Activated naive CD4-positive, alpha-beta T cell treated with anti-CD3 and anti-CD28 coated beads, Interleukin-2, amount 10 ng/mL, durations not matched to agents 7 days and 5 days (primary cell): ENCODE data around the gene SLC34A1.
A peak's percentile ranks its signal among the peaks of the same experiment; 100 is the strongest.

Experiments
- CTCF ChIA-PET: fragments of 350-600 bp; sonication (Branson Sonifier 250); formaldehyde crosslinking; loops from one replicate; lab custom pipeline; 2021; ENCODE audit warnings: antibody characterized with exemption; lab: Charles Lee
- DNase-seq: peaks from one replicate; pipeline ENCODE4 v3.0.0-alpha.2; 2020
- H3K27ac Mint-ChIP-seq: one replicate; pipeline ENCODE4 v1.8.0; 2021; ENCODE audit warnings: mild to moderate bottlenecking, moderate library complexity, mixed read lengths
- H3K27me3 Mint-ChIP-seq: one replicate; pipeline ENCODE4 v1.8.0; 2021; ENCODE audit warnings: mild to moderate bottlenecking, mixed read lengths
- H3K36me3 Mint-ChIP-seq: one replicate; pipeline ENCODE4 v1.8.0; 2021; ENCODE audit warnings: mixed read lengths
- H3K4me1 Mint-ChIP-seq: one replicate; pipeline ENCODE4 v1.8.0; 2021; ENCODE audit warnings: mixed read lengths
- H3K4me3 Mint-ChIP-seq: one replicate; pipeline ENCODE4 v1.8.0; 2021; ENCODE audit warnings: mild to moderate bottlenecking, moderate library complexity, mixed read lengths
- H3K9me3 Mint-ChIP-seq: one replicate; pipeline ENCODE4 v1.8.0; 2021; ENCODE audit warnings: mixed read lengths

SLC34A1 gene

GRCh38 chr5:177442066-177442826, 58.0 kb downstream of the SLC34A1 start:
- Mint-ChIP-seq H3K36me3 (peaks cover 50% of the 10 kb centered on the region), H3K4me3 (no peak overlapping the region), H3K4me1 (peaks cover 73% of the 10 kb centered on the region), H3K9me3 (no peaks in the 10 kb centered on the region), H3K27ac (no peak overlapping the region), H3K27me3 (peaks cover 4% of the 10 kb centered on the region)
- CTCF ChIA-PET, result interaction anchor here (1.0 to 4.7 kb wide), 3 partner anchors 13 to 53 kb away, joined by 3 to 30 read pairs (median 6); no protein-coding TSS in a partner anchor
- no peak for DNase-seq

DNA sequence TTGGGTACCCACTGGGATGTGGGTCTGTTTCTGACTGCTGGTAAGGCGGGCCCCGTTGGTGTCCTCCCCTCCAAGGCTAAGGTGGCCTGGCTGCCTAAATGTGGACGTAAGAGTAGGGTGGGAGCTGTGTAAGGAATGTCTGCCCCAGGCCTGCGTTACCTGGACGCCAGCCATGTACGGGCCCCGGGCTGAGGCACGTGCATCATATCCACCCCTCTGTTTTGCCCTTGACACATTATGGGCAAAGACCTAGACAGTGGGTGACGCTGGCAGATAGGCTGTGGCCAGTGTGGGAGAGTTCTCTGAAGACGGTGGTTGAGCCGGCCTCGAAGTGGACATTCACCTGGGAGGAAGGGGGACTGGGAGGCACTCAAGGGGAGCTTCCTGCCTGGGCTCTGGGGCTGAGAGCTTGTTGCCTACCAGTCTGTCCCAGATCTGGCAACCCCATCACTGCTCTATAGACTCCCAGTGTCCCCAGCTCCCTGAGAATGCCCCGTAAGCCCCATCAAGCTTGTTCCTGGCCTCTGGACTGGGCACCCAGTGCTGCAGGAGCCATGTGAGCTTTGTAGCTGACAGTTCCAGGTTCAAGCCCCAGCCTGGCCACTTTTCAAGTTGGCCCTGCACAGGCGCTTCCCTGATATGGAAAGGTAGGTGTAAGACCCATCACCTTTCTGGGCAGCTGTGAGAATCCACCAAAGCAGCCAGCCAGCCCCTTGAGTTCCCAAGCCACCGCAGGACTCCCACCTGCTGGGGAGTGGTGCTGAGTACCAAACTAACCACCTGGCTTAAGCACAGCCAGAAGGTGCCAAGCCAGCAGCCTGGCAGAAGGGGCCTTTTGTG, 59.1 kb downstream of the SLC34A1 start:
- H3K27me3 Mint-ChIP-seq, result peaks cover 14% of the 10 kb centered on the region
- H3K4me3 Mint-ChIP-seq, result no peak overlapping the region
- DNase-seq, result no peak
- H3K9me3 Mint-ChIP-seq, result no peaks in the 10 kb centered on the region
- H3K4me1 Mint-ChIP-seq, result peaks cover 72% of the 10 kb centered on the region
- peaks cover 38% of the 10 kb centered on the region for H3K36me3 Mint-ChIP-seq
- peak overlapping the region; percentile 62 for H3K27ac Mint-ChIP-seq
- CTCF ChIA-PET, result interaction anchor here (1.9 to 8.3 kb wide), 5 partner anchors 12 to 54 kb away, joined by 5 to 104 read pairs (median 30); partner anchors contain the start of genes GRK6 and PFN3

DNA sequence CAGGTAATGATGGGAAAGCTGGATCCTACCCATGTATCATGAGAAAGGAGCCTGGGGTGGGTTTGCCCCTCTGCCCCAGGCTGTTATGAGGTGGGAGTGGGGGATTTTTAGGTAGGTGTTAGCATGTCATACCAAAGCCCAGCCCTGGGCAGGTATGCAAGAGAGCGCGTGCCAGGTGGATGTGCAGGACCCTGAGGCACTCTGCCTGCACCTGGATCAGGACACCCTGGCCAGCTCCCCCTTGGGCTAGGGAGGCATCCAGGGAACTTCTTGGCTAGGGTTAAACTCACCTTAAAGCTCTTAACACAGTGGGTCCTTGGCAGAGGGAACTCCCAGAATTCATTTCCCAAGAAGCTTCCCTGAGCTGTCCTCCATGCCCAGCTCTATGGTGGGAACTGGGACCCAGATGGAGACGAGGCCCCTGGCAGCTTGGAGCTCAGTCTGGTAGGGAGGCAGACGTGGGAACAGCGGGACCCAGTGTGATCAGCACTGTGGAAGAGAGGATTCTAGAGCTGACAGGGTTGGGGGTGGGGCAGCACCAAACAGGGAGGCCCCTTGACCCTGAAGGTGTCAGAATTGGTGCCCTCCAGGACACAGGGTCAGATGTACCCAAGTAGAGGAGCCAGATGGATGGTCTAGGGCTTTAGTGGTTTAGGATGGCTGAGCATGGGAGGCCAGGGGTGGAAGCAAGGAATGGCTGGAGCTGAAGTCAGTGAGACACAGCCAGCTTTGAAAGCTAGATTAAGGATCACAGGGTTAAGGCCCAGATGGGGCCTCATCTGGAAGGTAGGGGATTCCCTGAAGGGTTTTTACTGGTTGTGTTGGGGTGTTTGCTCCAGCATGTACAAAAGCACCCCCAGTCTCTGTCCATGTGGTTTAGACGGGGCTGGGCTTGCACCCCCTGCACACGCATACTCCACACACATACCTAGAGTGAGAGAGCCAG, 60.1 kb downstream of the SLC34A1 start:
- CTCF ChIA-PET, result interaction anchor here (1.0 to 8.3 kb wide), 6 partner anchors 11 to 55 kb away, joined by 4 to 104 read pairs (median 24); partner anchors contain the start of genes GRK6 and PFN3
- no peaks in the 10 kb centered on the region for H3K9me3 Mint-ChIP-seq
- H3K27ac Mint-ChIP-seq, result peak overlapping the region; percentile 88
- peaks cover 32% of the 10 kb centered on the region for H3K36me3 Mint-ChIP-seq
- H3K4me1 Mint-ChIP-seq, result peaks cover 69% of the 10 kb centered on the region
- H3K4me3 Mint-ChIP-seq, result peak overlapping the region; percentile 64
- H3K27me3 Mint-ChIP-seq, result peaks cover 24% of the 10 kb centered on the region
- DNase-seq, result no peak

- Mint-ChIP-seq H3K27ac (peak overlapping the region; percentile 88), H3K4me1 (peaks cover 60% of the 10 kb centered on the region), H3K27me3 (peaks cover 33% of the 10 kb centered on the region), H3K9me3 (no peaks in the 10 kb centered on the region), H3K36me3 (peaks cover 24% of the 10 kb centered on the region), H3K4me3 (peak overlapping the region; percentile 64)
- DNase-seq, result no peak
- CTCF ChIA-PET, result interaction anchor here (0.6 to 8.3 kb wide), 10 partner anchors 11 to 56 kb away, joined by 3 to 104 read pairs (median 6); partner anchors contain the start of genes GRK6 and PFN3
Observed at GRCh38 chr5:177445052-177445916, 61.0 kb downstream of the SLC34A1 start.

GRCh38 chr5:177445917-177446199, 61.6 kb downstream of the SLC34A1 start:
- H3K36me3 Mint-ChIP-seq, result peaks cover 21% of the 10 kb centered on the region

GRCh38 chr5:177446200-177447065, 62.2 kb downstream of the SLC34A1 start, which contains the start of gene PRR7:
Gene PRR7, plus strand, starts transcription at chr5:177446814. Its CDS starts 8,254 bp downstream, at chr5:177455068.
- peak within 1 kb of the TSS; percentile 64 for H3K4me3 Mint-ChIP-seq
- H3K27me3 Mint-ChIP-seq, result peaks cover 41% of the 10 kb centered on the region
- H3K27ac Mint-ChIP-seq, result peak within 1 kb of the TSS; percentile 88
- CTCF ChIA-PET, result interaction anchor here (1.1 to 8.3 kb wide), 6 partner anchors 9 to 57 kb away, joined by 7 to 104 read pairs (median 24); partner anchors contain the start of gene PFN3
- H3K36me3 Mint-ChIP-seq, result peaks cover 18% of the 10 kb centered on the region
- H3K4me1 Mint-ChIP-seq, result peaks cover 55% of the 10 kb centered on the region
- H3K9me3 Mint-ChIP-seq, result no peaks in the 10 kb centered on the region
- DNase-seq, result peak; percentile 77

More at GRCh38 chr5:177445917-177446199, 61.6 kb downstream of the SLC34A1 start:
- no peak for DNase-seq
- Mint-ChIP-seq H3K27ac (peak overlapping the region; percentile 88), H3K9me3 (no peaks in the 10 kb centered on the region), H3K27me3 (peaks cover 39% of the 10 kb centered on the region), H3K4me1 (peaks cover 57% of the 10 kb centered on the region), H3K4me3 (peak overlapping the region; percentile 64)
- CTCF ChIA-PET, result interaction anchor here (0.7 to 8.3 kb wide), 8 partner anchors 10 to 56 kb away, joined by 3 to 104 read pairs (median 12); partner anchors contain the start of genes GRK6 and PFN3

DNA sequence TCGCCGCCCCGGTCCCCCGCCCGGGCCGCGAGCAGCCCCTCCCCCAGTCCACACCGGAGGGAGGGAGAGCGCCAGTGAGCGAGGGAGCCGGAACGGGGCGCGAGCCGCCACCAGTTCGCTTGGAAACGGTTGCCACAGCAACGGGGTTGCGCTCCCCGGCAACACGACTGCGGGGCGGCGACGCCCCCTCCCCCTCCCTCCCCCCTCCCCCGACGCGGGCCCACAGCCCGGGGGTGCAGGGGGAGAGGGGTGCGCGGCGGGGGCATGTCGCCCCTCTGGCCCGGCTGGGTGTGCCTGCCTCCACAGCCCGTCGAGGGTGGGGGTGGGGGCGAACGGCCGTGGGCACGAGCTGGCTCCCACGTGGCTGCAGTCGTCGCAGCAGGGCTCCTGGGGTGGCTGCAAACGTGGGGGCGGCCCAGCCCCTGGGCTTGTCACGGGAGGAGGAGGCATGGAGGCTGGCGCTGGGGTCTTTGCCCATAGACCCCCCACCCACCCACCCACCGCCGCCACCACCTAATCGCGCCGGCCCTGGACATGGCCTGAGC, 62.9 kb downstream of the SLC34A1 start:
- Mint-ChIP-seq H3K4me1 (peaks cover 54% of the 10 kb centered on the region), H3K36me3 (peaks cover 12% of the 10 kb centered on the region), H3K4me3 (peak overlapping the region; percentile 43), H3K27me3 (peaks cover 46% of the 10 kb centered on the region), H3K9me3 (no peaks in the 10 kb centered on the region), H3K27ac (no peak overlapping the region)
- CTCF ChIA-PET, result interaction anchor here (0.7 to 8.3 kb wide), 7 partner anchors 9 to 57 kb away, joined by 3 to 104 read pairs (median 10); partner anchors contain the start of gene PFN3
- peak; percentile 86 for DNase-seq

DNA sequence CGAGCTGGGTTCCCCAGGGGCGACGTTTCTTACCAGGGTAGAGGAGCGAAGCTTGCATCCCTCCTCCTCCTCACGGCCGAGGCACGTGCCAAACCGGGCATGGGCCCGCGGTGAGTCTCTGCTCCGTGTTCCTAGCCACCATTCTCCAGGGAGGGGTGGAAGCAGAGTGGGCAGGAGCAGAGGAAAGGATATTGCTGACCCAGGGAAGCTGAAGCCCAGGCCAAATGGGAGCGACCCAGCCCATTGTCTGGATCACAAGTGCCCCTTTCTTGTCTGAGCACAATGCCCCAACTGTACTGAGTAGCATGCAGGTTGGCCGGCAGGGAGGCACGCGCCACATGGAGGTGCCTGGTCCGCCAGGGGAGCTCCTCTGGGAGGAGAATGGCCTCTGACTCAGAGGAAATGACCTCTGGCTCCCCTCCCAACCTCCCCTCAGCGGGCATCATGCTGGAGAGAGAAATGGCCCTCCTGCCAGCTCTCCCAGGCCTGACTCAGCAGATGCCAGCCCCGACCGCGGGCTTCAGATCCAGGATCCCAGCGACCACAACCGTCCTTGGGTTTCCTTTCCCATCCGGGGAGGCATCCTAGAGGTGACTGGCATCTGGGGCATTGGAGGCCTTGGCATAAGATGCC, 63.5 kb downstream of the SLC34A1 start:
- Mint-ChIP-seq H3K4me1 (peaks cover 50% of the 10 kb centered on the region), H3K4me3 (peak overlapping the region; percentile 43), H3K27ac (peak overlapping the region; percentile 72), H3K9me3 (no peaks in the 10 kb centered on the region), H3K27me3 (peaks cover 52% of the 10 kb centered on the region), H3K36me3 (peaks cover 7% of the 10 kb centered on the region)
- CTCF ChIA-PET, result interaction anchor here (0.7 to 8.3 kb wide), 7 partner anchors 8 to 334 kb away, joined by 3 to 104 read pairs (median 7); partner anchors contain the start of gene PFN3
- no peak for DNase-seq
